ENCODE measurements around the gene PAH.

PAH gene

DNA sequence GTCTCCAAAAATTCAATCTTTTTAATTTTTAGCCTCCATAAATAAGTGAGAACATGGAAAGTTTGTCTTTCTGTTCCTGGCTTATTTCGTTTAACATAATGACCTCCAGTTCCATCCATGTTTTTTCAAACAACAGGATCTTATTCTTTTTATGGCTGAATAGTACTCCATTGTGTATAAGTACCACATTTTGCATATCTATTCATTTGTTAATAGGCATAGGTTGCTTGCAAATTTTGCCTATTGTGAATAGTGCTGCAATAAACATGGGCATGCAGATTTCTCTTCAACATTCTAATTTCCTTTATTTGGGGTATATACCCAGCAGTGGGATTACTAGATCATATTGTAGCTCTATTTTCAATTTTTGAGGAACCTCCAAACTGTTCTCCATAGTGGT is 16.1 kb upstream of the PAH start:
- TF ChIP-seq, protein P1, sequence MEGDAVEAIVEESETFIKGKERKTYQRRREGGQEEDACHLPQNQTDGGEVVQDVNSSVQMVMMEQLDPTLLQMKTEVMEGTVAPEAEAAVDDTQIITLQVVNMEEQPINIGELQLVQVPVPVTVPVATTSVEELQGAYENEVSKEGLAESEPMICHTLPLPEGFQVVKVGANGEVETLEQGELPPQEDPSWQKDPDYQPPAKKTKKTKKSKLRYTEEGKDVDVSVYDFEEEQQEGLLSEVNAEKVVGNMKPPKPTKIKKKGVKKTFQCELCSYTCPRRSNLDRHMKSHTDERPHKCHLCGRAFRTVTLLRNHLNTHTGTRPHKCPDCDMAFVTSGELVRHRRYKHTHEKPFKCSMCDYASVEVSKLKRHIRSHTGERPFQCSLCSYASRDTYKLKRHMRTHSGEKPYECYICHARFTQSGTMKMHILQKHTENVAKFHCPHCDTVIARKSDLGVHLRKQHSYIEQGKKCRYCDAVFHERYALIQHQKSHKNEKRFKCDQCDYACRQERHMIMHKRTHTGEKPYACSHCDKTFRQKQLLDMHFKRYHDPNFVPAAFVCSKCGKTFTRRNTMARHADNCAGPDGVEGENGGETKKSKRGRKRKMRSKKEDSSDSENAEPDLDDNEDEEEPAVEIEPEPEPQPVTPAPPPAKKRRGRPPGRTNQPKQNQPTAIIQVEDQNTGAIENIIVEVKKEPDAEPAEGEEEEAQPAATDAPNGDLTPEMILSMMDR (IDR thresholded peaks at IDR 0.05): no peak
- H3K4me3 ChIP-seq: no peak overlapping the region
- no peak for DNase-seq (ENCODE audit: low spot score)
- no peak overlapping the region for H3K27ac ChIP-seq

DNA sequence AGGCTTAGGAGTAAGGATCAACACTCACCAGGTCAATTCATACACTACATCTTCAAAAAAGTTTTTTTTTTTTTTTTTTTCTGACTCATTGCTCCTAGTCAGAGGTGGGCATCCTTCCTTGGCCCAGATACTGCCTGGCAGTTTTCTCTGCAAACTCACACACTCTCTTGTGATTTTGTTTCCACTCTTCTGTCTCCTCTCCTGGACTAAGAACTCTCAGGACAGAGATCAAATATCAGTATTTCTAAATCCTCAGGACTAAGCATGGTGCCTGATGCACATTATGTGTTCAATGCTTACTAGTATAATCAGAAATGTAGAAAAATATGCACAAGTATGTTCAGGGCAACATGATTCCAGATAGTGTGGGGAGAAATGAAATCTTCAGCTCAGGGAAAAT is 10.2 kb upstream of the PAH start:
- TF ChIP-seq, protein P1 (IDR thresholded peaks at IDR 0.05): no peak
- H3K4me3 ChIP-seq: no peak overlapping the region
- no peak overlapping the region for H3K27ac ChIP-seq
- no peak for DNase-seq (ENCODE audit: low spot score)

DNA sequence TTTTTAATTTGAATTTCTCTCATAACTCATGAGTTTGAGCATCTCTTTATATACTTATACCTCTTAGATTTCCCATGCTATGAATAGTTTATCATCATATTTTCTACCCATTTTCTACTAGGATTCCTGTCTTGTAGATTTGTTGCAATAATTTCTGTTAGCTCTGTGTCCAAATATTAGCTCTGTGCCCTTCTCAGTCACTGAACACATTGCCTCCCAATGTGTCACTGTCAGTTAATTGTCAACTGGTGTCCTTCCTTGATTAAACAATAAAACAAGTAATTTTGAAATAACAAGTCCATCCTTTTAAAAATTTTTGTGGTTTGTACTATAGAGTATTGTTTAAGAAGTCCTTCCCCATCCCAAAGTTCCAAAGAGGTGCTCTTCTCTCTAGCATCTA is 4.2 kb upstream of the PAH start:
- TF ChIP-seq, protein P1 (IDR thresholded peaks at IDR 0.05): no peak
- H3K4me3 ChIP-seq: no peak overlapping the region
- no peak for DNase-seq (ENCODE audit: low spot score)
- H3K27ac ChIP-seq: no peak overlapping the region

DNA sequence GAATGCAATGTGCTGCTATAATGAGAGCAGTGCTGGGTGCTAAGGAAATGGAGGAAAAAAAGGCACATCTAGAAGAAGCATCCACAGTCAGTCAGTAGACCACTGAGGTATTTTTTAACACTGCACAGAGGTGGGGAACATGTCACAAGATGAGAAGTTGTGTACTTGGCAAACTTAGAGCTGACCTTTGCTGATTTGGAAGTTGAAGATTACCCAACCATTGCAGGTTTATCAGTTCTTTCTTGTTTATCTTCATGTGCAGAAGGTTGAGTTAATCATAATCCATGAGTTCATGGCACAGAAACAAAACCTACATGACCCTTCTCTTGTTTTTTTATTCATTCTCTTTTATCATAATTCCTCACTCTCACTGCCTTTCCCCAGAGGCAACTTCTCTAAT is 3.2 kb upstream of the PAH start:
- DNase-seq (ENCODE audit: low spot score): no peak
- Histone ChIP-seq H3K4me3 (no peak overlapping the region), H3K27ac (no peak overlapping the region)
- TF ChIP-seq, protein P1 (IDR thresholded peaks at IDR 0.05): no peak

DNA sequence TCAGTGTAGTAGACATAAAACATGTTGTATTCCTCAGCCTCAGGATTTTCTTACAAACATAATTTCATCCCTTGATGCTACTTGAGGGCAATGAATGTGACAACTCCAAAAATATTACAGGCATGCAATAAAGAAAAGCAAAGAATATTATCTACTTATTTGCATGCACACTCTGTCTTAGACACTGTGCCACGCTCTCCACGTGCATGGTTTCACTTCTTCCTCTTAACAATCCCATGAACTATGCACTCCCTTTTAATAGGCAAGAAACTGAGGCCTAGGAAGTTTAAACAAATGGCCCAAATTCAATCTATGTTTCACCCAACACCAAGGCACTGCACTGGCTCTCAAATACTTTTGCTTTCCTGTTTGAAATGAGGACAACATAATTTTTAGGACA is 1.8 kb upstream of the PAH start:
- no peak for DNase-seq (ENCODE audit: low spot score)
- TF ChIP-seq, protein P1 (IDR thresholded peaks at IDR 0.05): no peak
- Histone ChIP-seq H3K27ac (no peak overlapping the region), H3K4me3 (no peak overlapping the region)

DNA sequence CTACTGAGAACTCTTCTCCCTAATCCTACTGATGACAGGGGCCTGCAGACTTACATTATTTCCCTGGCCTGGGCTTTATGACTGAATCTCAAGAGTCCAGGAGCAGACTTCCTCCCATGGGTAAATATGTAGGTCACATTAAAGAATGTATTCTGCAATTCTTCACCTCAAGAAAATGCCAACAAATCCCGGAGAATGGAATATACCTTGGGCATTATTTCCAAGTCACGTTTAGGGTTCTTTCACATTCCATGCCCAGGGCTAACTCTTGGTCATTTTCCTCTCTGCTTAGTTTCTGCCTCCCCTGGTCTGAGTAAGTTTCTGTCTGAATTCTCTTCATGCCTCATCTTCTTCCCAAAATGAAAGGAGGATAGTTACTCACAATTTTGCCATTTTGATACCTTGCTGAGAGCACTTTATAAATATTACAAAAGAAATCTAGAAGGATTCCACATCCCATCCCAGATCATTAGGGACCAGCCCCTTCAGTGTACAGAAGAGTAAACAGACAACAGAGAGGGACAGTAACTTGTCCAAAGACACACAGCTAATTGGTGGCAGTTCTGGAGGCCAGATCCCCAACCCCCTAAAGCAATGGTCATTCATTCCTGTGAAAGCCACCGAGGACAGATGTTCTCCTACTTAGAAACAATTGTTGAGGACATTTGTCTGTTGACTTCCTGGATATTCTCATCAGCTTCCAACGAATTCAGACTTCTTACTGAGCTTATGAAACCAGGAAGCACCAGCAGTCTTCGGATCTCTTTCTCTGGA is 605 bp downstream of the PAH start:
- DNase-seq (ENCODE audit: low spot score): no peak
- Histone ChIP-seq H3K4me3 (no peak overlapping the region), H3K27ac (no peak overlapping the region)
- TF ChIP-seq, protein P1 (IDR thresholded peaks at IDR 0.05): no peak

DNA sequence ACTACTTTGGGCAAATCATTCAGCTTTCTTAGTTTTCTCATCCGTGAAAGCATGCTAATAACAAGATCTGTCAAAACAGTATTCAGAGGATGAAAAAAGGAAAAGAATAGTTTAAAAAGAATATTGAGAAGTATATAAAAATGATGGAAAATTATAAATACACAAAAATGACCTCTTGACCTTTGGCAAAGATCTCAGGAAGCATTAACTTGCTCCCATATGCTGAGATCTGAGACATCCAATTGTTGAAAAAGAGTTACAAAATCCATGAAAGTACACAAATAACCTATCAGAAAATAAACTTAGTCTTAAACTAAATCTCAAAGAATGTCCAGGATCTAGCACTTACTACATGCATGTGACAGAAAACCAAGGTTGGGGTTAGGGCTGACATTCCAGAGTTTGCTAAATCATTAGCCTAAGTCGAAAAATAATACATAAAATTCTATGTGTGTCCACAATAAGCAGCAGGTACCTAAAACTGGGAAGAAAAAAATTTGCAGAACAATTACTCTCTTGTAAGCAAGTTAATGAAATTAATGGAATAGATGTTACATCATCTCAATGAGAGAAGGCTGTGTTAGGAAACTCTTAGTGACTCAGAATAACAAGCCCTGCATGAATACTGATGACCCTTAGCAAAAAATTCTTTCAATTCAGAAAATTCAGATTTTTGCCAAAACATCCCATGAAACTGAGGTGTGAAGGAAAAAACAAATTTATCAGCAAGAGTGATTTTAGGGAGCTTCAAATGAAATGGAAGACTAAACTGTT is 3.4 kb downstream of the PAH start:
- DNase-seq (ENCODE audit: low spot score): no peak
- TF ChIP-seq, protein P1 (IDR thresholded peaks at IDR 0.05): no peak
- H3K4me3 ChIP-seq: no peak overlapping the region
- no peak overlapping the region for H3K27ac ChIP-seq
